Amniotic epithelial cell (primary cell): ENCODE data around the gene FBXO47.

Experiments
- DNase-seq: peaks from one replicate; pipeline ENCODE4 v3.0.0-alpha.2; 2010; ENCODE audit warnings: low read depth

FBXO47 gene, protein sequence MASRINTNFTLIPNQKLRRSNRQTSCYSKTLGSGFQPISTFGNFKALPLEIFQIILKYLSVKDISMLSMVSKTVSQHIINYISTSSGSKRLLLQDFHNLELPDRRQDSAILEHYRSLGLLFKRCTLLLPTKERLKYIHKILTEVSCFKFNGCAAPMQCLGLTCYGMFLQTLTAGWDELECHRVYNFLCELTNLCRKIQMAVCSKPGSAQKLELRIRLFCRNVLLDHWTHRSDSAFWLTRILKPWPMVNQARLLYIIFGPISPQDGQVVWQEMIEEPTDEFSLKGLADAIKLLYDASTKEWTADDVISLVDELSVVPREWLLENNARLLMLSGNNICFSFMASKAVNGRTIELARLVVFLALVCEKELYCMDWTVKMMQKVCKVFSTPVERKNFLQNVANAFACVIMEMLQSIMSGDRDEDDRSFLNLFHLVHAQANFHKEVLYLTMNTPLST

DNA sequence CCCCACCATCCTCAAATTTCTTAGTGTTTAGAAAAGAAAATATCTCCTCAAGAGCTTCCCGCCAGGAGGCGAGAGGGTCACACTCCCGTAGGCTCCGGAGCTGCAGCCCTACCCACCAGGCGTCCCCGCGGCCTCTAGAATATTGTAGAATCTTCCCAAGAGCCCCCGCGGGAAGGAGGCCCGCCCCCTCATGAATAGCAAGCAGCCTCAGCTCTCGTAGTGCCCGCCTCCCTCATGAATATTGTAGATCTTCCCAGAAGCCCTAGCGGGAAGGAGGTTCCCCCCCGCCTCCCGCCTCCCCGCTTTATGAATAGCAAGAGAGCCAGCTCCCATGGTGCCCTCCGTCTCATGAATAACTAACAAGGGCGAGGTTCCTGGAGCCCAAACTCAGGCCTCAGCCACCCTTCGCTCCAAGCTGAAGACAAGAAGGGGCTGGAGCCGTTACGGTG lies at the start of gene FBXO47:
Gene FBXO47, minus strand, starts transcription at position 114 of the 449 bp plus-strand sequence. CDS start 4,378 bp downstream, outside the sequence.
- DNase-seq, result peak; percentile 93

DNA sequence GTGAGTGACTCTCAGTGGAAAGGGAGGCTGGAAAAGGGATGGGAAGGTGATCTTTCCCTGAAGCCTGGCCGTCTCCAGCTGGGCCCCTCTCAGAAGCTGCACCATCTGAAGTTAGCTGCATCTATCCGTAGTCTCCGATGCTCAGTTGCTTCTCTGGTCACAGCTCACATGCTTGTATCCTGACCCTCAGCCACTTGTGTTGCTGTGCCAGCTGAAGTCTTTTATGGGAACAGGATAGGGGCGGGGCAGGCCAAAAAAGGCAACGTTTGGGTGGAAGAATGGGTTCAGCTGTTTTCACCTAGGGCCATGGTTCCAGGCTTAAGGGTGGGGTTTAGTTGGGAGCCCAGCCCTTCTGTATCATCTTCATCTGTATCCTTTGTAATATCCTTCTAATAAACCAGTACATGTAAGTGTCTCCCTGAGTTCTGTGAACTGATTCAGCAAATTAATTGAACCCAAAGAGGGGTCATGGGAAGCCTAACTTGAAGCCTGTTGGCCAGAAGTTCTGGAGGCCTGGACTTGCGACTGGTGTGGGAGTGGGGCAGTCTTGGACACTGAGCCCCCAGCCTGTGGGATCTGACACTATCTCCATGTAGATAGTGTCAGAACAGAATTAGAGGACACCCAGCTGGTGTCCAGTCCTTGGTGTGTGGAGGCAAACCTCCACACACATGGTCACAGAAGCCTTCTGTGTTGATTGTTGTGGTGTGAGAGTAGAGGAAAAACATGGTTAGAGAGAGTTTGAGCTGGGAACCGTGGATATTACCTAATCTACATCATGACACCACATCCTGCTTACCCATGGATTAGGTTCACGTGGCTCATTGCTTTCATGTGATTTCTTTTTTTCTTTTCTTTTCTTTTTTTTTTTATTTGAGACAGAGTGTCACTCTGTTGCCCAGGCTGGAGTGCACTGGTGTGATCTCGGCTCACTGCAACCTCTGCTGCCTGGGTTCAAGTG lies 49.3 kb upstream of the FBXO47 start:
- DNase-seq, result peak; percentile 63

DNA sequence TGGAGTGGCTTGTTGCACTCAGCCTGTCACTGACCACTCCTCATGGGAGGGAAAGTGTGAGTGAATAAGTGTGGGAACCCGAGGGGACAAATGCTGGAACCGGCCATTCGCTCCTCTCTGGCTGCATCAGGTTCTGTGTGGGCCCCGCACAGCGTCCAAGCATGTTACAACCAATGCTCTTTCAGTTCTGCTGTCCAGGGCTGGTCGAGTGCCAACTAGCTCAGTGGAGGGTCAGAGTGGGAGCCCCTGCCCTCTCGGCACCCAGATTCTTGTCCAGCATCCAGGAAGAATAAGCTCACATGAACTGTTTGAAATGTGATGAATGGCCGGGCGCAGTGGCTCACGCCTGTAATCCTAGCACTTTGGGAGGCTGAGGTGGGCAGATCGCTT lies 48.3 kb upstream of the FBXO47 start:
- DNase-seq, result no peak

DNA sequence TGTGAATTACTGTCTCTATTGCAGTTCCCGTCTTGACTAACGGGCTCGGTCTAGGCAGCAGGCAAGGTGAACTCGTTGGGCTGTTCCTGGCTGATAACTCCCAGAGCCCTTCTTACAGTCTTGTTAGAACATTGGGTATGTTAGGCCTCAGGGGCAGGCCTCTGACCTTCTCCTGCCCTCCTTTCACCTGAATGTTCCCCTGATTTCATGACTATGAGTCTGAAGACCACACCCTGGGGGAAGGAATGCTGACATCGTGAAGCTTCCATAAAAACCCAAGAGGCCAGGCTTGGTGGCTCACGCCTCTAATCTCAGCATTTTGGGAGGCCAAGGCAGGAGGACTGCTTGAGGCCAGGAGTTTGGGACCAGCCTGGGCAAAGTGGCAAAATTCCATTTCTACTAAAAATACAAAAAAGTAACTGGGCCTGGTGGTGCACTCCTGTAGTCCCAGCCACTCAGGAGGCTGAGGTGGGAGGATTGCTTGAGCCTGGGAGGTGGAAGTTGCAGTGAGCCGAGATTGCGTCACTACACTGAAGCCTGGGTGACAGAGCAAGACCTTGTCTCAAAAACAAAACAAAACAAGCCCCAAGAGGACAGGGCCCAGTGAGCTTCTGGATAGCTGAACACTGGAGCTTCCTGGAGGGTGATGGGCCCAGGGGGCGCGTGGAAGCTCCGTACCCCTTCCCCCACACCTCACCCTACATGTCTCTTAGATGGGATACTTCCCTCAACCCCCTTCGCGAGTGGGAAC lies 47.8 kb upstream of the FBXO47 start:
- peak; percentile 18 for DNase-seq

DNA sequence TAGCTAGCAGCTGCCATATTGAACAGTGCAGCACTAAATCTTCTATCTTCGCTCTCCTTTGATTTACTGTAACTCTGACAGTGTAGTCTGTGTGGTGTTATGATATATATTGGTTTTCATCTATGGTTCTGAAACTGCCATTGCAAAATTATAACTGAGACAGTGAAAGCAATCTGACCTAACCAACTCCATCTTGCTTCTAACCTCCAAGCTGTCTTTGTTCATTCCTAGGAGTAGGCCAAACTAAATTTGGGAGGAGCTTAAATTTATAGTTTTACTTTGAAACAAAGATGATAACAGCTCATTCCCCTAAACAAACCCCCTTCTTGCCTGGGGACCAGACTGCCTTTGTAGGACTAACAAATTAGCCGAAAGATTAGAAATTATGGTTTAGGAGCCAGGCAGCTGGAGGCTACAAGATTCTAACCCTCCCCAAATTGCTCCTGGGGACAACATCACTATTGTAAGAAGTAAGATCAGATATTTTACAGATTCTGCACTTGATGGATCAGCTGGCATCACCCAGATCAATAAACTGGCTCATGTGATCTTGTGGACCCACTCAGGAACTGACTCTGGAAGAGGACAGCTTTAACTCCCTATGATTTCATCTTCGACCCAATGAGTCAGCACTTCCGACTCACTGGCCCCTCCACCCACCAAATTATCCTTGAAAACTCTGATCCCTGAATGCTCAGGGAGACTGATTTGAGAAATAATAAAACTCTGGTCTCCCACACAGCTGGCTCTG lies 47.0 kb upstream of the FBXO47 start:
- peak; percentile 81 for DNase-seq

DNA sequence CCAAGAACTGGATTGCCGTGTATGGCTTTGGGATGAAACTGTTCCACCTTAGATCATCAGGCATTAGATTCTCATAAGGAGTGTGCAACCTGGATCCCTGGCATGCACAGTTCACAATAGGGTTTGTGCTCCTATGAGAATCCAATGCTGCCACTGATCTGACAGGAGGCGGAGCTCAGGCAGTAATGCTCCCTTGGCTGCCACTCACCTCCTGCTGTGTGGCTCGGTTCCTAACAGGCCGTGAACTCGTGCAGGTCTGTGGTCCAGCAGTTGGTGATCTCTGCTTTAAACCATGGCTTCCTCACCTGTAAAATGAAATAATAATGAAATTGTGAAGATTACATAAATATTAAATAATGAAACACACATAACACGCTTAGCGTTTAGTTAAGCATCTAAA lies 45.5 kb upstream of the FBXO47 start:
- DNase-seq, result no peak

DNA sequence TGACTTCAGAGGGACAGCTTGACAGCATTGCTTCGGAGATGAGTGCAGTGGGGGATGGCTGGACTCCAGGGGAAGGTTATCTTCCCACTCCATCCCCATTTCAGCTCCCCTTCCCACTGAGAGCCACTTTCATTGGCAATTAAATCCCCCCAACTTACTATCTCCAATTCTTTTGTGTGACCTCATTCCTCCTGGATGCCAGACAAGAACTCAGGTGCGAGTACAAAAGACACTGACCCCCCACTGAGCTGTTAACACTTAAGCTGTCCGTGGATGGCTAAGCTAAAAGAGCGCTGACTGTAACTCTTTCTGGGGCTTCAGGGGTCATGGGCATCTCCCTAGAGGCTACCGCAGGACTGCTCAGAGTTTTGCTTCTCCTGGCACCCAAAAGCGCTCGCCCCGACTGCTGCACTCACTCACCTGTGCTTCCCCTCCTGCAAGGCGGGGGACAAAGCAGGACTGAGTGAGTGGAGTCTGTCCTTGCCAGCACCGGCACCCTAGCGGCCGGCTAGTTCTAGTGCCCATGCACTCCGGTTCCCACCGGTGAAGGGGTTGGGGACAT lies 44.8 kb upstream of the FBXO47 start:
- no peak for DNase-seq

DNA sequence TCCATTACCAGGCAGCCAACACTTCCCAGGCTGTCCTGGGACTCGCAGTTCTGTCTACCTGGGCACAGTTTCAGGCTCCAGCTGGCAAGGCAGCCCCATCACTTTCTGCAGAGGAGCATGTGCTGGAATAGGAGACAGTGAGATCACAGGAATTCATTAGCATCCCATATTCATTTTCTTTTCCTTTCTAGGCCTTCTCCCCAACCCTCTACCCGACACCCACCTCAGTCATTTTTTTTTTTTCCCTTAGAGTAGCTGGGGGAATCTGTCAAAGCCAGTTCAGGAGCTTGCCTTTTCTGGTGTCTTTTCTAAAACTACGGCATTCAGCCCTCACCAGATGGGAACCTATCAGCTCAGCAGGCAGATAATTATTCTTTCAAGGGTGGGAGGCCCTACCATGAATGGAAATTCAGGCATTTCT lies 42.4 kb upstream of the FBXO47 start:
- DNase-seq, result no peak

DNA sequence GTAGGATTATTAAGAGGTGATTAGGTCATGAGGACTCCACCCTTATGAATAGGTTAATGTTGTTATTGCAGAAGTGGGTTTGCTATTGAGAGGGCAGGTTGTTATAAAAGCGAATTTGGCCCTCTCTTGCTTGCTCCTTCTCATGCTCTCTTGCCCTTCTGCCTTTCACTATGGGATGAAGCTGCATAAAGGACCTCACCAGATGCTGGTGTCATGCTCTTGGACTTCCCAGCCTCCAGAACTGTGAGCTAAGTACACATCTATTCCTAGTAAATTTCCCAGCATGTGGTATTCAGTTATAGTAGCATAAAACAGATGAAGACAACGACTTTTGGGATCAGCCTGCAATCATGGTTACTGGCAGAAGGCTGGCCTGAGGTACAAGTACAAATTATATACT lies 41.4 kb upstream of the FBXO47 start:
- DNase-seq, result no peak

DNA sequence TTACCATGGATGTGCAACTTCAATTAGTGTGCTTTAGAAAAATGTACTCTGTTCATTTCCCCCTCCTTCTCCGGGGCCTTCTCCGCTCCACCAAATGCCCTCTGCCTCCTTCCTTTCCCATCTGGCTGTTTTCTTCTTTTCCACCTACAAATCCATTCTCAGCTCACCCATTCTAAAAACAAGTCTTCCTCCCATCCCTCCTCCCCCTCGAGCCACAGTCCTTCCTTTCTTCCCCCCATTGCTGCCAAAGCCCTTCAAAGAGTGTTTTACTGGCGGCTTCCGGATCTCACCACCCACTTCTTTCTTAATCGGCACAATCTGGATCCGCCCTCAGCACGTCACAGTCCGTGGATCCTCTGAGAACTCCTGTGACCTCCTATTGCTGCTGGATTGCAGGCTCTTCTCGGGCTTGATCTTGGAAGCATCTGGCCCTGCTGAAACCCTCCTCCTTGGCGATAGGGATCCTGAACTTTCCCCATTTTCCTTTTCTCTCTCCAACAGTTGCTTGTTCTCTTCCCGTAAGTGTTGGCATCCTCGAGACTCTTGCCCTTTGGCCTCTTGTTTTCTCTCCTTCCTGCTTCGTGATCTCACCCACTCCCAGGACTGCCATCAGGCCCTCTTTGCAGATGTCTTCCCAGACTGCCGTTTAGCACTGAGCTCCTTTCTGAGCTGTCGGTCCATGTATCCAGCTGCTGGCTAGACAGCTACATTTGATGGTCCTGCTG lies 36.0 kb upstream of the FBXO47 start:
- no peak for DNase-seq

DNA sequence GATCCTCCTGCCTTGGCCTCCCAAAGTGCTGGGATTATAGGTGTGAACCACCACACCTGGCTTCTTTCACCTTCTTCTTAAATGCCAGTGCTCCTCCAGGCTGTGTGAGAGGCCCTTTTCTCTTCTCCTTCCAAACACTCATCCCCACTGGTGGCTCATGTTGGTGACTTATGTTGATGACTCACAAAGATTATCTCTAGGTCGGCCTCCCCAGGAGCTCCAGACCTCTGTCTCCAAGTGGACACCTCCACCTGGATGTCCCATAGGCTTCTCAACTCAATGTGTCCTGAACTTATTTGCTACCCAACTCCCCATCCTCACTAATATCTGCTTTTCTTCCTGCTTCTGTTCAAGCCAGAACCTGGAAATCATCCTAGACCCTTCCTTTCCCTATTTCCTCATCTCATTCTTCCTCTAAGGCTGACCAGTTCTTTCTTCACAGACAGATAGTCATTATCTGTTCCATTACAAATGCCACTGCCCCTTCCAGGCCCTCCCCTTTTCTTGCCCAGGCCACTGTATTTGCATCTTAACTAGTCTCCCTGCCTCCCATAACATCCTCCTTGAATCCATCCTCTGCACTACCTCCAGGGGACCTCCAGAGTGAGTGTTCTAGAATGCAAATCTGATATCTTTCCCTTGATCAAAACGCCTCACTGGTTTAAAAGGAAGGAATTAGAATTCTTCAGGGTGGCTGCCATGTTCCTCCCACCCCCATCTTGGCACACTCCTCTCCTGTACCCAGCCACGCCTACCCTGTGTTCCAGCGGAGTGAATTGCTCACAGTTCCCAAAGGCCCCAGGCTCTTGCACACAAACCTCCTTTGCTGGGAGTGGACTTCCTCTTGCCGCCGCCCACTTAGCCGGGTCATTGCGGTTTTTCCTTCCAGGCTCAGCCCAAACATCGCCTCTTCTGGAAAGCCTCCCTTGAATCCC lies 34.8 kb upstream of the FBXO47 start:
- DNase-seq, result peak; percentile 73

DNA sequence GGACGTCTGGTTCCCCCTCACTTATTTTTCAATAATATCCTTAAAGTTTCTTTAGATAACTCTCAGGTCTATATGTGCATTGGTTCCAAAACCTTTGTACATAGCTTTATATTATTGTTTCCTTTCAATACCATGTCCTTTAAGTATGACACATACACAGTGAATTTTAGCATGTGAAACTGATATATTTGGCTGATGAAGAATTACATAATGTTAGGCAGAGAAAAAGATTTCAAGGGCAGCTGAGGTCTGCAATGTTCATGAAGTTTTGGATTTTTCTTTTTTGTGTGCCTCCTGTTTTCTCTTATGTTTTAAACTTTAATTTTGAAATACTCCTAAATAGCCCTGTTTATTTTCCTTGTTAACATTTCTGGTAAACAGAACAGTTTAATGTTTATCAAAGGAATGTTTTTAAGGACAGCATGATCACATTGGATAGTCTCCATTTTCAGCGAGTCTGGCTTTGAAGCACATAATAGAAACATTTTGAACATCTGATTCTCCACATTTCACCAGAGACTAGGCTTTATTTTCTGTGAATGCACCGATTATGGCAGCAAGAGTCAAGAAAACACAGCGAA lies 32.9 kb upstream of the FBXO47 start:
- DNase-seq, result no peak

DNA sequence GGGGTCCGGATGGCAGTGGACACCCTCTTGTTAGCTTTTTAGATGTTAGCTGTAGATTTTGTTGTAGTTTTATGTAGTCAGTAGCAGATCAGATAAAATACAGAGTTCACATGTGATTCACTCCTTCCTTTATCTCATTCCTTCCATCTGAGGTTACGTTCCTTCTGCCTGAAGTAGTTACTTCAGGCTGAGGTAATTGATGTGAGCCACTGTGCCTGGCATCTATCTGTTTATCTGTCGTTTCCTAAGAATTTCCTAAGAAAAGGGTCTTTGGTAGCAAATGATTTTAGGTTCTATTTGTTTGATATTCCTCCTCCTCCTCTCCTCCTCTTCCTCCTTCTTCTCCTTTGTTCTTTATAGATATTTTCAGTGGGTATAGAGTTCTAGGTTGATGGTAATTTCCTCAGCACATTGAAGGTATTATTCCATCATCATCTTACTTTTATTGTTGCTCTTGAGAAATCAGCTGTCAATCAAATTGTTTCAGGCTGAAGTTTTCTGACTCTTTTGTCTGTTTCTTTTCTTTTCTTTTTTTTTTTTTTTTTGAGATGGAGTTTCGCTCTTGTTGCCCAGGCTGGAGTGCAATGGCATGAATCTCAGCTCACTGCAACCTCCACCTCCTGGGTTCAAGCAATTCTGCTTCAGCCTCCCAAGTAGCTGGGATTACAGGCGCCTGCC lies 29.6 kb upstream of the FBXO47 start:
- DNase-seq, result peak; percentile 43

DNA sequence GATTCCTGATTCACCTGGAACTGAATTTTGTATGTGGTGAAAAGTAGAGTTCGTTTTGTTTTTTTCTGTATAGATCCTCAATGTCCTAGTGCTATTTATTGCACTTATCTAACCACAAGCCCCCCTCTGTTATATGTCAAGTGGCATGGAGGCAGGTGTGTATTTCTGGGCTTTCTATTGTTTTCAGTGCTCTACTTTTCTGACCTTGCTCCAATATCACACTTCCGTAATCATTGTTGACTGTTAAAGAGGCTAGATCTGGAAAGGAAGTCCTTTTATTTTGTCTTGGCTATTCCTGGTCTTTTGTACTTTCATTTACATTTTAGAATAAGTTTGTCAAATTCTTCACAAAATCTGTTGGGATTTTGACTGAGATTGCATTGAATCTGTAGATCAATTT lies 26.8 kb upstream of the FBXO47 start:
- DNase-seq, result no peak

DNA sequence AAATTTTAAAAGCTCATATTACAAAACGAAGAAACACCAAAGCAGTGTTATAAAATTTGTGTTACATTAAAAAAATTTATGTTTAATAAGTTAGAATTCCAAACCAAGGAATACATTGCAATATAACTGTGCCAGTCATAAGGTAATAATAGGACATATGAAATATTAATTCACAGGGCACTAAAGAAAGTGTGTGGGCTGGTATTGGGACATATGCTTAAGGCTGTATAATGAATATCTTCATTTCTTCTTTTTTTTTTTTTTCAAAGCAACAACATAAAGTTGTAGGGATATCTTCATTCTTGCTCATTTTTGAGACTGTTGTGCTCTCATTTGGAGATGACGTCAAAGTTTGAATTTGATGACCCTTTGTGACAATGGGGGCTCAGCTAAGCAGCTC lies 17.5 kb upstream of the FBXO47 start:
- no peak for DNase-seq

DNA sequence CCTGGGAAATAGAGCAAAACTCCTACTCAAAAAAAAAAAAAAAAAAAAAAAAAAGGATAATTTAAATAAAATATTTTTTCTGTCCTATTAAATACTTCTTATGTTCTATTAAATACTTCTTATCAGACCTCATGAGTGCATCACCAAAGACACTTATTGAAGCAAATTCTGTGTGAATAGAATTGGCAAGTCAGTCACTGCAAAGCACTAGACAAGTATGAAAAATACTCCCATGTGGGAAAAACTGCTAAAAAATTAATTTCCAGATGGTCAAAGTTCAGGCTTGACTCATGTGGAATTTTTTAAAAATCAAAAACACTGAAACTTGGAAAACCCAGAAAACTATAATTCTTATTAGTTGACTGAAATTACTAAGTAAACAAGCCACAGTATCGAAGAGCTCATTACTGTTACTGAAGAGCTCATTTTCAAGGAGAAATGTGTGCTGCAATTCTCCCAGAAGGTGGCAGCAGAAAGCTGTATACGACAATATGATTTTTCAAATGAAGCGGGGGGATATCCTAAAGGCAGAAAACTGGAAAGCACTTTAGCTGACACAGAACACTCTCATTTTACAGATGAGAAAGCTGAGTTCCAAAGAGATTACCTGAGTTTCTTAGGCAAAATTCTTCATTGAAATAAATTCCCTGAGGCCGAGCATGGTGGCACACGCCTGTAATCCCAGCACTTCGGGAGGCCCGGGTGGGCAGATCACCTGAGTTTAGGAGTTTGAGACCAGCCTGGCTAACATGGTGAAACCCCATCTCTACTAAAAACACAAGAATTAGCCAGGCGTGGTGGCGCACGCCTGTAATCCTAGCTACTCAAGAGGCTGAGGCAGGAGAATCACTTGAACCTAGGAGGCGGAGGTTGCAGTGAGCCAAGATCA lies 15.9 kb upstream of the FBXO47 start:
- peak; percentile 66 for DNase-seq

DNA sequence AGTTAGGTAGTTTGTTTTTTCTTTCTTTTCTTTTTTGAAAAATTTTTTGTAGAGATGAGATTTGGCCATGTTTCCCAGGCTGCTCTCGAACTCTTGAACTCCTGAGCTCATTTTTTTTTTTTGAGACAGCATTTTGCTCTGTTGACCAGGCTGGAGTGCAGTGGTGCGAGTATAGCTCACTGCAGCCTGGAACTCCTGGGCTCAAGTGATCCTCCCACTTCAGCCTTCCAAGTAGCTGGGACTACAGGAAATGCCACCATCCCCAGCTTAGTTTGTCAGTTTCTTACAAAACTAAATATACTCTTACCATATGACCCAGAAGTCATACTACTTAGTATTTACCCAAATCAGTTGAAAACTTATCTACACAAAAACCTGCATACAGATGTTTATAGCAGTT lies 14.4 kb upstream of the FBXO47 start:
- no peak for DNase-seq
